GM23338 (cell line): ENCODE measurements around the gene CD300LB. TPM values are rescaled to one million over a fixed set of nuclear protein-coding genes. Genes with fewer than 3 reads are reported as not detected.

Experiments used
- CREB1 ChIP-seq: fragments of 250-450 bp; sonication (Bioruptor Pico); IDR thresholded peaks from 2 replicates; pipeline ENCODE4 v1.5.0; 2020; ENCODE audit warnings: low read depth, mild to moderate bottlenecking, moderate library complexity
- CTCF ChIP-seq, 2 experiments: fragments of 200-600 bp in 1 of 2; sonication (generic) in 1 of 2; conservative IDR thresholded peaks; 2 replicates each; pipeline versions ENCODE4 v1.5.1 to v1.6.1; 2016 to 2017; ENCODE audit warnings: antibody characterized with exemption in 2 of 2, low read depth in 2 of 2, mild to moderate bottlenecking in 2 of 2, moderate library complexity in 1 of 2
- ETS1 ChIP-seq: IDR thresholded peaks from 2 replicates; pipeline ENCODE4 v1.6.1; 2016; ENCODE audit warnings: antibody characterized with exemption
- EZH2 ChIP-seq: fragments of 200-600 bp; sonication (generic); IDR thresholded peaks from one replicate; pipeline ENCODE4 v1.8.0; 2017; ENCODE audit warnings: antibody characterized with exemption, mild to moderate bottlenecking, low read depth; ENCODE audit not compliant: unreplicated experiment
- JUNB ChIP-seq: IDR thresholded peaks from one replicate; pipeline ENCODE4 v1.6.1; 2016; ENCODE audit warnings: antibody characterized with exemption; ENCODE audit not compliant: unreplicated experiment
- NANOG ChIP-seq: IDR thresholded peaks from 2 replicates; pipeline ENCODE4 v1.6.1; 2016; ENCODE audit warnings: antibody characterized with exemption, borderline replicate concordance
- POLR2AphosphoS5 ChIP-seq: IDR thresholded peaks from 2 replicates; pipeline ENCODE4 v1.6.1; 2016; ENCODE audit warnings: antibody characterized with exemption, low read depth
- ZNF114 ChIP-seq: fragments of 250-450 bp; sonication (Bioruptor Pico); IDR thresholded peaks from 2 replicates; pipeline ENCODE4 v1.5.0; 2020; ENCODE audit warnings: mild to moderate bottlenecking, moderate library complexity
- ZNF462 ChIP-seq: fragments of 250-450 bp; sonication (Bioruptor Pico); IDR thresholded peaks from 2 replicates; pipeline ENCODE4 v1.5.0; 2020; ENCODE audit warnings: mild to moderate bottlenecking, moderate library complexity
- polyA plus RNA-seq: library from polyadenylated mRNA; unstranded; fragments of >200 nt; fragmentation: Nextera tagmentation; extraction: Ambion mirVana; gene quantifications from 2 replicates; pipeline ENCODE4 v1.2.1, GENCODE V29; 2016
- total RNA-seq: library from RNA; depleted of rRNA; stranded (reverse); fragments of >200 nt; shearing (Covaris generic); gene quantifications from 2 replicates; pipeline ENCODE4 v1.2.3, GENCODE V29; 2014

The CD300LB gene
- total and polyA plus RNA-seq, 2 experiments from 2014 or later: not detected

GRCh38 chr17:74571621-74572270 is 40.5 kb upstream of the CD300LB start (continued):
- no peak for TF ChIP-seq ZNF462 (CRISPR knock-in tag)
- TF ChIP-seq POLR2AphosphoS5: no peak
- no peak for TF ChIP-seq ETS1
- no peak for TF ChIP-seq NANOG
- TF ChIP-seq CTCF (conservative IDR thresholded peaks at IDR 0.05; ENCODE audit: low read depth in 2 of 2): no peak
- no peak for TF ChIP-seq CREB1
- TF ChIP-seq JUNB: no peak
- no peak for TF ChIP-seq EZH2
- TF ChIP-seq ZNF114: no peak
